ENCODE results near the gene SULT2B1.
A peak's percentile ranks its signal among the peaks of the same experiment; 100 is the strongest.
"Not testable (repeated sequence)": the region's sequence is repeated elsewhere in the genome, so short reads cannot be mapped to it uniquely, and the experiment has no call there.

The SULT2B1 gene

DNA sequence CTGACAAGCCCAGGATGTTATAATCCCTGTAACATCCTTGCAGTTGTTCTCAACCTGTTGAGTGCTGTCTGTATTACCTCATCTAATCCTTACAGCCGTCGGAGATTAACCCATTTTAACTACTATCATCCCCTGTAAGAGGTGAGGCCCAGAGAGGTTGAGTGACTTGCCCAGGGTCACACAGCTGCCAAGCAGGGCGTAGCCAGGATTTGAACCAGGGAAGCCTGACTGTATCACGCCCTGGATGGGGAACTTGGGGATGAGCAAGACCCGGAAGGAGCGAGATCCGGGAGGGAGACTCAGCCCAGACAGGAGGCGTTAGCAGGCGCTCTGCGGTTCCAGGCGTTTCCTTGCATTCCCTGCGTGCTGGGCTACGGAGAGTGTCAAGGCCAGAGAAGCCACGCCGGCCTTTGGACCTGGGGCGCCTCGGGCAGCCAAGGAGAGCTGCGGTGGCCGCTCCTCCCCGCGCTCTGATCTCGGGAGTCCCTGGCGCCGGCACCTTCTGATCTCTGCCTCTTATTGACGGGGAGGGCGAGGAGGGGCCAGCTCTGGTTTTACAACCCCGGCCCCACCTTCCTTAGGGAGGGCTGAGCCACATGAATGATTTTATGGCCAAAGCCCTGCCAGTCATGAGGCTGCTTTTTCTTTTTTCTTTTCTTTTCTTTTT is 6.2 kb downstream of the SULT2B1 start:
- no peak for DNase-seq (ENCODE audit: low read depth)

- DNase-seq (ENCODE audit: low read depth): no peak
Observed at GRCh38 chr19:48560095-48560530, 8.1 kb downstream of the SULT2B1 start.

- DNase-seq (ENCODE audit: low read depth): no peak
Observed at GRCh38 chr19:48561412-48561811, 9.4 kb downstream of the SULT2B1 start.

DNA sequence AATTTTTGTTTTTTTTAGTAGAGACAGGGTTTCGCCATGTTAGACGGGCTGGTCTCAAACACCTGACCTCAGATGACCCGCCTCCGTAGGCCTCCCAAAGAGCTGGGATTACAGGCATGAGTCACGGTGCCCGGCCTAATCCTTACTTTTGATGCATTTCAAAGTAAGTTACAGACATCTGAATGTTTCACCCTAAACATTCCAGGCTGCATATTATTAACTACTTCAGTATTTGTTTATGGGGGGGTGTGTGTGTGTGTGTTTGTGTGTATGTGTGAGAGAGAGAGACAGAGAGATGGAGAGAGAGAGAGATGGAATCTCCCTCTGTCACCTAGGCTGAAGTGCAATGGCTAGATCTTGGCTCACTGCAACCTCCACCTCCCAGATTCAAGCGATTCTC is 13.1 kb downstream of the SULT2B1 start:
- no peak for DNase-seq (ENCODE audit: low read depth)

- peak; percentile 88 for DNase-seq (ENCODE audit: low read depth)
Observed at GRCh38 chr19:48568345-48568886, 16.4 kb downstream of the SULT2B1 start.

- DNase-seq (ENCODE audit: low read depth): no peak
Observed at GRCh38 chr19:48569814-48570213, 17.8 kb downstream of the SULT2B1 start.

- DNase-seq (ENCODE audit: low read depth): no peak
Observed at GRCh38 chr19:48571378-48572162, 19.6 kb downstream of the SULT2B1 start.

DNA sequence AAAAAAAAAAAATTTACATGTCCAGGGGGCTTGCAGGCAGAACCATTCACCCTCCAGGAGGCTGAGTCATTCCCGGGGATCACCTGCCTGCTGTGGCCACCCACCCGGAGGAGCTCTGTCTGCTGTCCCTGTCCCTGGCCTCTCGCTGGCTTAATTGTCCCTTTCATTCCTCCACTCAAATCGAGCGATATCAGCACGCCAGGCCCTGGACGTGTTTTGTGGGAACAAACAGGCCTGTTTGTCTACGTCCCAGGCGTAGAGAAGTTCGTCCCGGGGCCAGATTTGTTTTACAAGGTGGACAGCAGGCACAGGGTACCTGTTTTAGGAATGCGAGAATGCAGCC is 21.2 kb downstream of the SULT2B1 start:
- DNase-seq (ENCODE audit: low read depth): no peak

DNA sequence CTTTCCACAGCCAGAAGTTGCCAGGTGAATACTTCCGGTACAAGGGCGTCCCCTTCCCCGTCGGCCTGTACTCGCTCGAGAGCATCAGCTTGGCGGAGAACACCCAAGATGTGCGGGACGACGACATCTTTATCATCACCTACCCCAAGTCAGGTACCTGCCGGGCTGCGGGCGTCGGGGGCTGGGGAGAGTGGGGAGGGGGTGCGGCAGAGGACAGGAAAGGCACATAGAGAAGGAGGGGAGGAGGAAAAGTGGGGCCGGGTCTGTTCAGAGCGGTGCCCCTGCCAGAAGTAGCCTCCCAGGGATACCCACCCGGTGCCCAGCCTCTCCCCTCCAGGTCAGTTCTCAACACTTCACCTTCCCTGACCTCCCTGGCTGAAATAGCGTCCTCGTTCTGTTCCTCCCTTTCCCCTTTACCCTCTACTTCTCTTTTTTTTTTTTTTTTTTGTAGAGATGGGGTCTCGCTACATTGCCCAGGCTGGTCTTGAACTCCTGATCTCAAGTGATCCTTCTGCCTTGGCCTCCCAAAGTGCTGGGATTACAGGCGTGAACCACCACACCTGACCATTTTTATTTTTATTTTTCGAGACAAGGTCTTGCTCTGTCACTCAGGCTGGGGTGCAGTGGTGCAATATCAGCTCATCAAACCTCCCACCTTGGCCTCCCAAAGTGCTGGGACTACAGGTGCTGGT is 24.1 kb downstream of the SULT2B1 start:
- DNase-seq (ENCODE audit: low read depth): no peak

DNA sequence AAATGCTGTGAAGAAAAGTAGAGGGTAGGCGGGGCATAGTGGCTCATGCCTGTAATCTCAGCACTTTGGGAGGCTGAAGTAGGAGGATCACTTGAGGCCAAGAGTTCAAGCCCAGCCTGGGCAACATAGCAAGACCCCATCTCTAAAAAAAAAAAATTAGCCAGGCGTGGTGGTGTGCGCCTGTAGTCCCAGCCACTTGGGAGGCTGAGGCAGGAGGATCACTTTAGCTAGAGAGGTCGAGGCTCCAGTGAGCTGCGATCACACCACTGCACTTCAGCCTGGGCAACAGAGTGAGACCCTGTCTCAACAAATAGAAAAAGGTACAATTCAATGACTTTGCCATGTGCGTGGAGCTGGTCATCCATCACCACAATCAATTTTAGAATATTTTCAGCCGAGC is 25.9 kb downstream of the SULT2B1 start:
- DNase-seq (ENCODE audit: low read depth): not testable (repeated sequence)

DNA sequence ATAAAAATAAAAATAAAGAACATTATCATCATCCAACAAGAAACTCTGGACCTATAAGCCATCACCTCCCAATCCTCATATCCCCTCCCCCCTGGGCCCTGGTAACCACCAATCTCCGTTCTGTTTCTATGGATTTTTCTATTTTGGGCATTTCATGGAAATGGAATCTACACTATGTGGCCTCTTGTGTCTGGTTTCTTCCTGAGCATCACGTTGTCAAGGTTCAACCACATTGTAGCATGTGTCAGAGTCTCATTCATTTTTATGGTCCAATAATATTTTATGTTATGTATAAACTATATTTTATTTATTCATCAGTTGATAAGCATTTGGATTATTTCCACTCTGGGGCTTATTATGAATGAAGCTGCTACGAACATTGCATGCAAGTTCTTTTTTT is 26.9 kb downstream of the SULT2B1 start:
- DNase-seq (ENCODE audit: low read depth): no peak

GRCh38 chr19:48582168-48582567 is 30.2 kb downstream of the SULT2B1 start:
- no peak for DNase-seq (ENCODE audit: low read depth)

DNA sequence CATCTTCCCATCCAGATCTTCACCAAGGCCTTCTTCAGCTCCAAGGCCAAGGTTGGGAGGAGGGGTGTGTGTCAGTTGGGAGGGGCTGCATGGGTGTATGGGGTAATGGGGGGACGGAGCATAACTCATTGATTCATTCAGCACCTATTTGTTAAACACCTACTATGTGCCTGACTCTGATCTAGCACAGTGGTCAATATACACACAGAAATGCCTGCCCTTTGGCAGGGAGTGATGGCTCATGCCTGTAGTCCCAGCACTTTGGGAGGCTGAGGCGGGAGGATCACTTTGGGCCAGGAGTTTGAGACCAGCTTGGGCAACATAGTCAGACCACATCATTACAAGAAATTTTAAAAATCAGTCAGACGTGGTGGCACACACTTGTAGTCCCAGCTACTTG is 35.4 kb downstream of the SULT2B1 start:
- no peak for DNase-seq (ENCODE audit: low read depth)

DNA sequence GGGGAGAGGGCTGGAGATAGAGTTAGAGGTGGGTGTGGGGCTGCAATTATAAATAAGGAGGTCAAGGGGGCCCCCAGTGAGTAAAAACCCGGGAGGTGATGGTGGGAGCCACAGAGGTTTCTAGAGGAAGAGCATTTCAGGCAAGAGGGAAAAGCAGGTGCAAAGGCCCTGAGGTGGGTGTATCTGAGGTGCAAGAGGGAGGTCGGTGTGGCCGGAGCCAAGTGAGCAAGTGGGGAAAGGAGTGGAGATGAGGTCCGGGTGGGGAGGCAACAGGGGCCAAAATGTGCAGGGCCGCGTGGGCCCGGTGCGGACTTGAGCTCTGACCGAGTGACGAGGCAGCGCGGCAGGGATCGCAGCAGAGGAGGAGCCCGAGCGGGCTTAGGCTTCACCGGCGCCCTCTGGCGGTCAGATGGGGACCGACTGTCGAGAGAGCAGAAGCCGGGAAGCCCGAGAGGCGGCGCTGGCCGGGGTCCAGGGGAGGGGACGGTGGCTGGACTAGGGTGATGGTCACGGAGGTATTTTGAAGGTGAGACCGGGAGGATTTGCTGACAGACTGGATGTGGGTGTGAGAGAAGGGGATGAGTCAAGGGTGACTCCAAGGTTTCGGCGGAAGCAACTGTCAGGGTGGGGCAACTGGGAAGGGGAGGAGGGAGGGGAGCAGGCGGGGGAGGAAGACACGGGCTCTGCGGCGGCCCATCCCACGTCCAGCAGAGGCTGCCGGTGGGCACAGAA is 36.9 kb downstream of the SULT2B1 start:
- peak; percentile 65 for DNase-seq (ENCODE audit: low read depth)

- no peak for DNase-seq (ENCODE audit: low read depth)
Observed at GRCh38 chr19:48591021-48591420, 39.0 kb downstream of the SULT2B1 start.

GRCh38 chr19:48595171-48595570 is 43.2 kb downstream of the SULT2B1 start:
- DNase-seq (ENCODE audit: low read depth): no peak

GRCh38 chr19:48595833-48596232 is 43.9 kb downstream of the SULT2B1 start:
- DNase-seq (ENCODE audit: low read depth): no peak

DNA sequence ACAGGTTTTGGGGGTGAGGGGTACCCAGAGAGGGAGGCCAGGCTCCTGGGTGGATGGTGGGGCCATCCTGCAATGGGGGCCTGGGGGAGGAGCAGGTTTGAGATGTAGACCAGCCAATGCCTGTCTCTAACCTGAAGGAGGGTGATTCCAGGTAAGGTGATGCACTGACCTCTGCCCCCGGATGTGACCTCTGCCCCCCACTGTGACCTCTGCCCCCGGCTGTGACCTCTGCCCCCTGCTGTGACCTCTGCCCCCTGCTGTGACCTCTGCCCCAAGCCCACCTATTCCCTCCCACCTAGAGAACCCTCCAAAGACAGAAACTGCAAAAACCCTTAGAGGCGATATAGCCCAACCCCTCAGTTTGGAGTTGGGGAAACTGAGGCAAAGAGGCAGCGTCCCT is 44.3 kb downstream of the SULT2B1 start:
- DNase-seq (ENCODE audit: low read depth): no peak

- no peak for DNase-seq (ENCODE audit: low read depth)
Observed at GRCh38 chr19:48596679-48597465, 44.9 kb downstream of the SULT2B1 start.

DNA sequence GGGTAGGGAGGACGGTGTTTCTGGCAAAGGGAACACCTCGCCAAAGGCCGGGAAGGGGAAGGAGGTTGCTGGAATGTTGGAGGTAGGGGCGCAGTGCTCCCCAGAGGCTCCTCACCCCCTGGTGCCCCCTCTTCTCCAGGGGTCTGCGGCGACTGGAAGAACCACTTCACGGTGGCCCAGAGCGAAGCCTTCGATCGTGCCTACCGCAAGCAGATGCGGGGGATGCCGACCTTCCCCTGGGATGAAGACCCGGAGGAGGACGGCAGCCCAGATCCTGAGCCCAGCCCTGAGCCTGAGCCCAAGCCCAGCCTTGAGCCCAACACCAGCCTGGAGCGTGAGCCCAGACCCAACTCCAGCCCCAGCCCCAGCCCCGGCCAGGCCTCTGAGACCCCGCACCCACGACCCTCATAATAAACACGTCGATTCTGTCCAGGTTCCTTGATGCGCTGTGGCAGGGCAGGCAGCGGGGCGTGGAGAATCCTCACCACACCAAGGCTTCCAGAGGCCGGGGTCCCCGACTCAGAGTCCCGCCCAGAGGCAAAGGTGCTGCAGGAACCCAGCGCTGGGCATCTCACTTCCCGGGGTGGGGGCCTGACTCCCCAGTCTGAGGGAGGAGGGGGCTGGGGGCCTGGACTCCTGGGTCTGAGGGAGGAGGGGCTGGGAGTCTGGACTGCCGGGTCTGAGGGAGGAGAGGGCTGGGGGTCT is 47.2 kb downstream of the SULT2B1 start:
- no peak for DNase-seq (ENCODE audit: low read depth)
